ENCODE data around the gene SCAF11. TPM values are rescaled to one million over a fixed set of nuclear protein-coding genes. Genes with fewer than 3 reads are reported as not detected.

The SCAF11 gene
- total RNA-seq, 2 experiments from 2014 or later = 134 to 140 TPM

GRCh38 chr12:45974883-45975282 lies 15.5 kb downstream of the SCAF11 start:
- no peak overlapping the region for H3K4me3 Mint-ChIP-seq
- ChIA-PET POLR2A (no interaction called here), CTCF (interaction anchor here (0.6 to 1.9 kb wide), 3 partner anchors 11 to 509 kb away, joined by 3 to 5 read pairs (median 3); no protein-coding TSS in a partner anchor)
- no peak for DNase-seq
- H3K9me3 Mint-ChIP-seq = peaks cover 10% of the 10 kb centered on the region
- H3K36me3 Mint-ChIP-seq (ENCODE audit: low read depth) = peaks cover 63% of the 10 kb centered on the region
- H3K4me1 Mint-ChIP-seq = peaks cover 62% of the 10 kb centered on the region
- no peak overlapping the region for H3K27ac Mint-ChIP-seq
- no peaks in the 10 kb centered on the region for H3K27me3 Mint-ChIP-seq

DNA sequence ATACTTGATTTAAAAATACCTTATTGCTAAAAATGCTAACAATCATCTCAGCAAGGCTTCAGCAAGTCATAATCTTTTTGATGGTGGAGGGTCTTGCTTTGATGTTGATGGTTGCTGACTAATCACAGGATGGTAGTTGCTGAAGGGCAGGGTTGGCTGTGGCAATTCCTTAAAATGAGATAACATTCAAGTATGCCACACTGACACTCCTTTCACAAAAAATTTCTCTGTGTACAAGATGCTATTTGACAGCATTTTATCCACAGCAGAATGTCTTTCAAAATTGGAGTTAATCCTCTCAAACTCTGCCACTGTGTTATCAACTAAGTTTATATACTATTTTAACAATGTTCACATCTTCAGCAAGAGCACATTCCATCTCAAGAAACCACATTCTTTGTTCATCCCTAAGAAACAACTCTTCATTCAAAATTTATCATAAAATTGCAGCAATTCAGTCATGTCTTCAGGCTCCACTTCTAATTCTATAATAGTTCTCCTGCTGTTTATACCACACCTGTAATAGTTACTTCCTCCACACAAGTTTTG lies 16.1 kb downstream of the SCAF11 start:
- ChIA-PET CTCF (interaction anchor here (0.6 to 1.9 kb wide), 2 partner anchors 12 to 510 kb away, joined by 3 to 5 read pairs; no protein-coding TSS in a partner anchor), POLR2A (no interaction called here)
- H3K9me3 Mint-ChIP-seq = peaks cover 10% of the 10 kb centered on the region
- H3K4me3 Mint-ChIP-seq = no peak overlapping the region
- H3K4me1 Mint-ChIP-seq = peaks cover 58% of the 10 kb centered on the region
- H3K27me3 Mint-ChIP-seq = no peaks in the 10 kb centered on the region
- H3K36me3 Mint-ChIP-seq (ENCODE audit: low read depth) = peaks cover 63% of the 10 kb centered on the region
- DNase-seq = no peak
- no peak overlapping the region for H3K27ac Mint-ChIP-seq

- ChIA-PET CTCF (interaction anchor here (0.7 kb wide), 1 partner anchor 439 kb away, joined by 4 read pairs; no protein-coding TSS in a partner anchor), POLR2A (interaction anchor here (0.6 kb wide), 1 partner anchor 576 kb away, joined by 5 read pairs; no protein-coding TSS in a partner anchor)
- no peak overlapping the region for H3K4me3 Mint-ChIP-seq
- DNase-seq = no peak
- peaks cover 64% of the 10 kb centered on the region for H3K36me3 Mint-ChIP-seq (ENCODE audit: low read depth)
- H3K4me1 Mint-ChIP-seq = peaks cover 55% of the 10 kb centered on the region
- no peaks in the 10 kb centered on the region for H3K27me3 Mint-ChIP-seq
- no peak overlapping the region for H3K27ac Mint-ChIP-seq
- peaks cover 10% of the 10 kb centered on the region for H3K9me3 Mint-ChIP-seq
Observed at GRCh38 chr12:45973526-45973925, 16.8 kb downstream of the SCAF11 start.

DNA sequence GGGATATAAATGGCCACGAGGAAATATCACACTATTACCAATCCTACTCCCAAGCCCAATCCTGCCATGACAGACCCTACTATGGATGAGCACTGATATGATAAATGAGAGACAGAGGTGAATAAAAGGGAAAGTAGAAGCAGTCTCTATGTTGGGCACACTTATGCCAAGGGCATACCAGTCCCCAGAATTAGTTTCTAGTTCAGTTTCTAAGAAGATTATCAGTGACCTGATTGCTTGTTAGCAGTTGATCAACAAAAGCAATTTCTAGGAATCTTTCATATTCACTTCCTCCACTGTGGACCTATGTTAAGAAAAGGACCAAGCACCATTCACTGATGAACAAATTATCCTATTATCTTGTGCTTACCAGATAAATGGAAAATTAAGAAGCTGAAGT lies 20.0 kb downstream of the SCAF11 start:
- Mint-ChIP-seq H3K4me3 (no peak overlapping the region), H3K9me3 (peaks cover 10% of the 10 kb centered on the region), H3K27me3 (no peaks in the 10 kb centered on the region), H3K36me3 (ENCODE audit: low read depth) (peaks cover 52% of the 10 kb centered on the region), H3K4me1 (peaks cover 33% of the 10 kb centered on the region), H3K27ac (peak overlapping the region; percentile 64)
- no peak for DNase-seq
- POLR2A ChIA-PET = no interaction called here
- CTCF ChIA-PET = interaction anchor here (2.0 kb wide), 1 partner anchor 12 kb away, joined by 5 read pairs; no protein-coding TSS in a partner anchor

DNA sequence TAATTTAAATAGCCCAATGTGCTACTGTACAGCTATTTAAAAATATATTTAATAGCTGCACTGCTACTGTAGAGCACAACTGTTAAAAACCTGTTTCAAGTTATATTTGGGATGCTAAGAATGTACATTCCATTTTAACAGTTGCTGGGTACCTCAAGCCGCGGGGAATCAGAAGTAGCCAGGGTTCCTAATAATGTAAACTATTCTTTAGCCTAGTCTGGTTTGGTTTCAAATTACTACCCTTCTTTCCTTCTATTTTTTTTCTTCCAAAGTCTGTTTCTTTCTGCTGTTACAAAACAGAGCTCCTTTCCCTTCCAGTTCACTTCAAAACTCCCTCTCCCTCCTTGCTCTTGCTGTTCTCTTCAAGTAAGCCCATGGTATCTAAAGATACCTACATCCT lies 21.3 kb downstream of the SCAF11 start:
- H3K9me3 Mint-ChIP-seq = peaks cover 10% of the 10 kb centered on the region
- H3K4me1 Mint-ChIP-seq = peaks cover 28% of the 10 kb centered on the region
- no peak for DNase-seq
- H3K36me3 Mint-ChIP-seq (ENCODE audit: low read depth) = peaks cover 52% of the 10 kb centered on the region
- CTCF ChIA-PET = interaction anchor here (0.8 kb wide), 1 partner anchor 15 kb away, joined by 3 read pairs; no protein-coding TSS in a partner anchor
- no peak overlapping the region for H3K4me3 Mint-ChIP-seq
- POLR2A ChIA-PET = no interaction called here
- no peaks in the 10 kb centered on the region for H3K27me3 Mint-ChIP-seq
- peak overlapping the region; percentile 63 for H3K27ac Mint-ChIP-seq

DNA sequence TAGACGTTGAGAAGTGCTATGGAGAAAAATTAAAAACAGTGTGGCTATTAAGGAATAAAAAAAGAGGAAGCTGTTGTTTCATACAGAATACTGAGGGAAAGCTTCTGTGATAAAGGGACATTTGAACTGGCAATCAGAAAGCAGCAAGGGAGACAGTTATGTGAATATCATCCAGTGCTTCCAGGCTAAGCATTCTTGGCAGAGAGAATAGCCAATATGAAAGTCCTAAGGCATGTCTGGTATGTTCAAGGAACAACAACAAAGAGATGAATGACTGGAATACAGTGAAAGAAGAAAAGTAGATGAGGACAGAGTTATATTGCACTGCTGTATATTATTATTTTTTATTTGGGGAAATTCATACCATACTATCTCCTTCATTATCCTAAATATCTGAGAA lies 23.9 kb downstream of the SCAF11 start:
- peaks cover 4% of the 10 kb centered on the region for H3K9me3 Mint-ChIP-seq
- no peak overlapping the region for H3K27ac Mint-ChIP-seq
- H3K36me3 Mint-ChIP-seq (ENCODE audit: low read depth) = peaks cover 55% of the 10 kb centered on the region
- H3K27me3 Mint-ChIP-seq = no peaks in the 10 kb centered on the region
- no peak overlapping the region for H3K4me3 Mint-ChIP-seq
- CTCF ChIA-PET = no interaction called here
- POLR2A ChIA-PET = no interaction called here
- H3K4me1 Mint-ChIP-seq = peaks cover 12% of the 10 kb centered on the region
- DNase-seq = no peak

DNA sequence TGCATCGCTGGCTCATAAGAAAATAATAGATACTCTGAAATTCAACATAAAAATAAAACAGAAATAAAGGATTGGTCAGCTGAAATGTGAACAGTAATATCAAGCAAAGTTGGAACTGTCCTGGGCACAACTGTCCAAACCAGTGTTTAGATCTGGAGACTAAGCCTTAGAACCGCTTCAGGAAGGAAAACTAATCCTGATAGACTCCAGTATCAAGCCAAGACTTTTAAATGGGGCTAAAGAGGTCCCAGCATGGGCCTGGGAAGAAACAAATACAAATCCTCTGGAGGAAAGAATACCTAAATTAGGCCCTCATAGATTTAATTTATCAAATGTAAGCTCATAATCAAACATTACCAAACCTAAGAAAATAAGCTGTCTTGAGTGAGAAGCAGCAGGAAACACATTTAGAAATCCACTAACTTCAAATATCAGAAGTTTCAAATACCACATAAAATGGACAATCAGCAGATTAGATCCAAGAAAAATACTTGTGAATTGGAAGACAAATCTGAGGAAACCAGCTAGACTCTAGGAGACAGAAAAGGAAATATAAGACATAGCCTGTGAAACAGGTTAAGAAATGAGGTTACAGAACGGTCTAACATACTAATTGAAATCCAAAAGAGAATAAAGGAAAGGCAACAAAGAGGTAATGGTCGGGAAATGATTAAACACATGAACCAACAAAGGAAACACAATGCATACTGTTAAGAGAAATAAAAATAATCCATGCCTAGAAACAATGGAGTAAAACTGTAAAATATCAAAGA lies 27.6 kb downstream of the SCAF11 start:
- Mint-ChIP-seq H3K4me3 (no peak overlapping the region), H3K36me3 (ENCODE audit: low read depth) (peaks cover 50% of the 10 kb centered on the region), H3K4me1 (peaks cover 4% of the 10 kb centered on the region), H3K9me3 (peaks cover 2% of the 10 kb centered on the region), H3K27ac (no peak overlapping the region), H3K27me3 (no peaks in the 10 kb centered on the region)
- no peak for DNase-seq
- ChIA-PET POLR2A (no interaction called here), CTCF (interaction anchor here (1.4 kb wide), 1 partner anchor 17 kb away, joined by 3 read pairs; no protein-coding TSS in a partner anchor)

GRCh38 chr12:45959728-45960127 lies 30.6 kb downstream of the SCAF11 start:
- Mint-ChIP-seq H3K36me3 (ENCODE audit: low read depth) (peaks cover 44% of the 10 kb centered on the region), H3K4me3 (no peak overlapping the region), H3K9me3 (peaks cover 2% of the 10 kb centered on the region), H3K4me1 (peaks cover 4% of the 10 kb centered on the region), H3K27ac (no peak overlapping the region), H3K27me3 (no peaks in the 10 kb centered on the region)
- DNase-seq = no peak
- ChIA-PET CTCF (no interaction called here), POLR2A (no interaction called here)

- POLR2A ChIA-PET = no interaction called here
- Mint-ChIP-seq H3K27me3 (no peaks in the 10 kb centered on the region), H3K4me3 (no peak overlapping the region), H3K36me3 (ENCODE audit: low read depth) (peaks cover 38% of the 10 kb centered on the region), H3K4me1 (peaks cover 2% of the 10 kb centered on the region), H3K27ac (no peak overlapping the region), H3K9me3 (peaks cover 2% of the 10 kb centered on the region)
- CTCF ChIA-PET = interaction anchor here (1.1 to 1.4 kb wide), 2 partner anchors 16 to 32 kb away, joined by 3 read pairs; no protein-coding TSS in a partner anchor
- DNase-seq = no peak
Observed at GRCh38 chr12:45959025-45959424, 31.3 kb downstream of the SCAF11 start.

- ChIA-PET POLR2A (no interaction called here), CTCF (interaction anchor here (0.7 to 1.0 kb wide), 2 partner anchors 12 to 1910 kb away, joined by 3 read pairs; no protein-coding TSS in a partner anchor)
- Mint-ChIP-seq H3K9me3 (no peaks in the 10 kb centered on the region), H3K27ac (no peak overlapping the region), H3K4me3 (no peak overlapping the region), H3K27me3 (no peaks in the 10 kb centered on the region), H3K4me1 (no peaks in the 10 kb centered on the region), H3K36me3 (ENCODE audit: low read depth) (peaks cover 51% of the 10 kb centered on the region)
- DNase-seq = no peak
Observed at GRCh38 chr12:45948546-45948945, 41.8 kb downstream of the SCAF11 start.

GRCh38 chr12:45946435-45946834 lies 43.9 kb downstream of the SCAF11 start:
- Mint-ChIP-seq H3K9me3 (no peaks in the 10 kb centered on the region), H3K4me1 (no peaks in the 10 kb centered on the region), H3K27me3 (no peaks in the 10 kb centered on the region), H3K4me3 (no peak overlapping the region), H3K27ac (no peak overlapping the region), H3K36me3 (ENCODE audit: low read depth) (peaks cover 69% of the 10 kb centered on the region)
- POLR2A ChIA-PET = no interaction called here
- CTCF ChIA-PET = interaction anchor here (0.7 to 1.5 kb wide), 2 partner anchors 10 to 15 kb away, joined by 3 to 4 read pairs; no protein-coding TSS in a partner anchor
- DNase-seq = no peak

GRCh38 chr12:45944771-45945170 lies 45.6 kb downstream of the SCAF11 start:
- H3K4me3 Mint-ChIP-seq = no peak overlapping the region
- CTCF ChIA-PET = interaction anchor here (1.0 kb wide), 1 partner anchor 13 kb away, joined by 3 read pairs; no protein-coding TSS in a partner anchor
- DNase-seq = no peak
- H3K9me3 Mint-ChIP-seq = no peaks in the 10 kb centered on the region
- no peaks in the 10 kb centered on the region for H3K4me1 Mint-ChIP-seq
- H3K36me3 Mint-ChIP-seq (ENCODE audit: low read depth) = peaks cover 75% of the 10 kb centered on the region
- no peaks in the 10 kb centered on the region for H3K27me3 Mint-ChIP-seq
- no peak overlapping the region for H3K27ac Mint-ChIP-seq
- POLR2A ChIA-PET = no interaction called here

- Mint-ChIP-seq H3K4me1 (peaks cover 8% of the 10 kb centered on the region), H3K4me3 (no peak overlapping the region), H3K27me3 (no peaks in the 10 kb centered on the region), H3K36me3 (ENCODE audit: low read depth) (peaks cover 64% of the 10 kb centered on the region), H3K9me3 (no peaks in the 10 kb centered on the region), H3K27ac (no peak overlapping the region)
- no peak for DNase-seq
- ChIA-PET CTCF (no interaction called here), POLR2A (no interaction called here)
Observed at GRCh38 chr12:45939759-45940158, 50.6 kb downstream of the SCAF11 start.

Measured in activated CD4-positive, alpha-beta T cell treated with anti-CD3 and anti-CD28 coated beads, Interleukin-2, amount 10 ng/mL, durations not matched to agents 7 days and 5 days (primary cell).